Activated CD8-positive, alpha-beta T cell treated with anti-CD3 and anti-CD28 coated beads for 36 hours (primary cell): ENCODE measurements around the gene PBX3. TPM values are rescaled to one million over a fixed set of nuclear protein-coding genes. Genes with fewer than 3 reads are reported as not detected.

ENCODE experiments used
- total RNA-seq, 2 experiments: library from RNA; stranded (reverse); gene quantifications; one replicate each; pipeline ENCODE4 v1.2.3, GENCODE V29; 2021

The PBX3 gene
- total RNA-seq, 2 experiments from 2014 or later = 11.5 to 14.1 TPM

Other genes starting within 250 kb of the PBX3 start
- gene MAPKAP1, start 40.2 kb upstream of the PBX3 start, total RNA-seq = 10 to 100 TPM; 58.8 to 62.4 TPM